SK-N-DZ (cell line): Measurements from ENCODE around the gene PIP5K1C. TPM values are rescaled to one million over a fixed set of nuclear protein-coding genes. Genes with fewer than 3 reads are reported as not detected.

Experiments used
- DNase-seq: peaks from one replicate; pipeline ENCODE4 v3.0.0-alpha.2; 2015; ENCODE audit warnings: low spot score
- polyA plus RNA-seq, 2 experiments: library from polyadenylated mRNA; depleted of rRNA; stranded (reverse); fragments of >200 nt; gene quantifications; 2 replicates each; pipeline ENCODE4 v1.2.3, GENCODE V29; 2014

The PIP5K1C gene
- polyA plus RNA-seq (2014; cell fraction: cytosol; rRNA removed), result 6.6 and 7.8 TPM in 2 replicates
- 11.8 and 19.5 TPM in 2 replicates for polyA plus RNA-seq (2014; cell fraction: nucleus; rRNA removed)

GRCh38 chr19:3700242-3701032 lies at the start of gene PIP5K1C:
PIP5K1C (minus strand) TSS chr19:3700468; CDS start chr19:3700390, 78 bp downstream.
- peak; percentile 66 for DNase-seq

- DNase-seq, result no peak
Observed at GRCh38 chr19:3748965-3749364, 48.7 kb upstream of the PIP5K1C start.

GRCh38 chr19:3746371-3747056 lies 46.2 kb upstream of the PIP5K1C start:
- no peak for DNase-seq

GRCh38 chr19:3745363-3746045 lies 45.2 kb upstream of the PIP5K1C start:
- DNase-seq, result no peak

GRCh38 chr19:3743486-3743885 lies 43.2 kb upstream of the PIP5K1C start:
- DNase-seq, result no peak

- DNase-seq, result no peak
Observed at GRCh38 chr19:3740431-3740830, 40.2 kb upstream of the PIP5K1C start.

GRCh38 chr19:3738477-3739220 lies 38.4 kb upstream of the PIP5K1C start:
- DNase-seq, result no peak

GRCh38 chr19:3737487-3738205 lies 37.4 kb upstream of the PIP5K1C start:
- DNase-seq, result no peak

GRCh38 chr19:3736106-3736724 lies 35.9 kb upstream of the PIP5K1C start:
- DNase-seq, result no peak

GRCh38 chr19:3734310-3734600 lies 34.0 kb upstream of the PIP5K1C start:
- DNase-seq, result no peak

GRCh38 chr19:3733549-3734309 lies 33.5 kb upstream of the PIP5K1C start:
- no peak for DNase-seq

- no peak for DNase-seq
Observed at GRCh38 chr19:3732108-3732507, 31.8 kb upstream of the PIP5K1C start.

GRCh38 chr19:3730457-3730958 lies 30.2 kb upstream of the PIP5K1C start:
- no peak for DNase-seq

GRCh38 chr19:3725640-3726310 lies 25.5 kb upstream of the PIP5K1C start:
- DNase-seq, result no peak

- DNase-seq, result no peak
Observed at GRCh38 chr19:3725121-3725520, 24.9 kb upstream of the PIP5K1C start.

- no peak for DNase-seq
Observed at GRCh38 chr19:3723883-3724282, 23.6 kb upstream of the PIP5K1C start.

GRCh38 chr19:3723110-3723488 lies 22.8 kb upstream of the PIP5K1C start:
- no peak for DNase-seq

GRCh38 chr19:3722443-3723109 lies 22.3 kb upstream of the PIP5K1C start:
- DNase-seq, result no peak
